Activated CD4-positive, alpha-beta T cell treated with anti-CD3 and anti-CD28 coated beads, Interleukin-10, Interleukin-2, amounts not matched to agents 100 ng/mL and 50 ng/mL, durations not matched to agents 16 hours and 8 hours (primary cell): ENCODE data around the gene NPPC.
A peak's percentile ranks its signal among the peaks of the same experiment; 100 is the strongest.
"Not testable (repeated sequence)": the region's sequence is repeated elsewhere in the genome, so short reads cannot be mapped to it uniquely, and the experiment has no call there.

Source experiments
- DNase-seq: peaks from one replicate; pipeline ENCODE4 v3.0.0-alpha.2; 2020

Gene NPPC

DNA sequence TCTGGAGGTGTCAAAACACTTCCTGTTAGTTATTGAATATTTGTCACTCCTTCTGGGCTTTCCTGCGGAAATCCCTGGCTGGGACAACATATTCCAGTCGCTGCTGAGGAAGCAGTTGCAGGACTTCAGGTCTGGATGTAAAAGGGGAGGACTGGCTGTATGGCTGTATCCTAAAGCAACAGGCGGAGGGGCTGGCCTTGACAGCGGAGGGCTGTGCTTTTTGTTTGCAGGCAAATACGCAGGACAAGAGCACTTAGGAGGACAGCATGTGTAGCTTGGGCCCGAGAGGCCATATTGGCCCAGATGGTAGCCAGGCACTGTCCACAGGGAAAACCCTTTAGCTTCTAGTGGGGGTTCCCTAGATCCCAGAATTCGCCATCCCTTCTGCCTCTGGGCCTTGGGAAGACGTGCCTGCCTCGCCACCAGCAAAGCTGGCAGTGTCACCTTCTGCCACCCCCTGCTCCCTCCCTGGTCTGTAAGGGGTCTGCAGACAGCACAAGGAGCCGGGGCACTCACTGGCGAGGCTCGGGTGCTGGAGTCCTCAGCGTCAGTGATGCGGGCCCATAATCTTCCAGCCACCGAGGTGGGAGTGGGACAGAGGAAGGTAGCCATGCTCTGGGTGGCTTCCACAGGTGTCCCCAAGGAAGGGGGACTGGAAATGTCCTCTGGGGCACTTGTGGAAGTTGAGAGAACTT, 6.7 kb downstream of the NPPC start:
- DNase-seq = no peak

- DNase-seq = no peak
Measured at GRCh38 chr2:231918501-231919330, 7.5 kb downstream of the NPPC start.

DNA sequence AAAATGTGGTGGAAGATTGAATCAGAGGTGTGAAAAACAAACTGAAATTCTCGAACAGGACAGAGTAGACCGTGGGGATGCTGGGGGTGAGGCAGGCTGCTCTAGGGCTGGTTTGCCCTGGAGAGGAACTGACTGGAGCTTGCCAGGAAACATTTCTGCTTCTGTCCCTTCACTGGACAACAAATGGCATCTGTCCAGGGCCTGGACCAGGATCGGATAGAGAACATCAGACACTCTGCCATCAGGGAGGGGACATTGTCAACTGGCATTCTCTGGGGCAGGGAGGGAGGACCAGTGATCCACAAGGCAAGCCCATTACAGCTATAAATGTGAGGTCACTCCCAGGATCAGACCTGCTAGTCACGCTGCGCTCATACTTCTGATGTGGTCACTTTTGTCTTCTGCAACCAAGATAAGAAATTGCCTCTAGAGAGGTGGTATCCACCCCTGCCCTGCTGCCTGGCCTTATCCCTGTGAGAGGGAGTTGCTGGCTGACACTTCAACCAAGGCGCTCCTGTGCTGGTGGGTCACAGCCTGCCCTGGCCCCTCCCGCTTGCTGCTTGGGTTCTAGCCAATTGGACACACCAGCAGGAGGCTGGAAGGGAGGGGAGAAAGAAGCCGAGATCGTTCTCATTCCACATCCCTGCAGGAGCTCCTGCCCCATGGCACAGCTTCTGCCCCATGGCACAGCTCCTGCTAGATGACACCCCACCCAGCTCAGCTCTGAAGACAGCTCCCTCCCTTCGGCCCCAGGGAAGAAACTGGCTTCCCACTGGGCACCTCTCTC, 8.7 kb downstream of the NPPC start:
- no peak for DNase-seq

DNA sequence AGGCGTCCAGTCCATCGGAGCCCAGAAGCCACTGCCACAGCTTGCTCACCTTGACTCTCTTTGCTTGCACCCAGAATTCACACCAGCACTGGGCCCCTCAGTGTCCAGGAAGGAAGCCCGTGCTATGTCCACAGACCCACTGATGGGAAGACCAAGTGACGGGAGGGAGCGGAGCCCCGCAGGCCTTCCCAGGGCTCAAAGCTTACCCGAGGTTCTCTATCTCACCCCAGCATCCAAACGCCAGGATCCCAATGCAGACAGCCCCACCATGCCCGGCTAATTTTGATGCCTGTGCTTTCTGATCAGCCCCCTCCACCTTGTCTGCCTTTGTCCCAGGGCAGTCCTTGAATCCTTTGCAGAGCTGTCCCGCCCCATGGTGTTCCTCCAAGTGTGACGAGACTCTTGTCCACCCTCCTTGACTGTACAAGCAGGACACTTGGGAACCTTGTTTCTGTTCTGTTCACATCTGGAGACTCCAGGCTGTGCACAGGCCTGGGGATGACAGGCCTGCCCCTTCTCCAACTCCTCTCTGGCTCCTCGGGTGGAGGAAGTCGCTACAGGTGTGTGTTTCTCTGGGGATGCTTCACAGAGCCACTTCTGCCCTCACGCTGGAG, 12.0 kb downstream of the NPPC start:
- no peak for DNase-seq

DNA sequence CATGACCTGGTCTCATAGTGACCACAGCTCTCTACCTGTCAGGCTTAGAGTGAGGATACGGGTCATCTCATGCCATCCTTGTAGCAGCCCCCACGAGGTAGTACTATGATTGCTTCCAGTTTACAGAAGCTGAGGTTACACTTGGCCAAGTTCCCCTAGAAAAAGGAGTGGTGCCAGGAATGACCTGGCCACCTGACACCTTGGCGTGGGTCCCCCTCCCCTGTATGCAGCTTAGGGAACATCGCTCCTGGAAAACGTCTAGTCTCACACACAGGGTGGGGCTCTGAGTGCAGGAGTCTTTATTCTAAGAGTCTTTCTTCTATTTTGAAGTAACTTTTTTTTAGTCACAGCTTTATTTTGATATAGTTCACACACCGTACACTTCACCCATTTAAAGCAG, 14.8 kb downstream of the NPPC start:
- no peak for DNase-seq

DNA sequence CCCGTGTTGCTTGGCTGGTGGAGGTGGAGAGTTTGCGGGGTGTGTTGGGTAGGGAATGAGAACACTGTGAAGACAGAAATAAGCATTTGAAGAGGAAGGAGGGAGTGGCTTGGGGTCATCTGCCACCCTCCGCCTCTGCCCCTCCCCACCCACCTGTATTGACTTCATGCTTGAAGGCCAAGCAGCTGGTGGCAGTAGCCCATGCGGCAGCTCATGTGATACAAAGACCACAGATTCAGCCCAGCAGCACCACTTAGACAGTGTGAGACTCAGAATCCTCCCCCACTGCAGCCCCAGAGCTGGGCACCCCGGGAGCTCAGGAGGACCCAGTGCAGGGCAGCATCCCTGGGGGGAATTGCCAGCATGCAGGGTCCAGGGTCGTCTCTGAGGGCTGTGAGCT, 15.4 kb downstream of the NPPC start:
- DNase-seq = no peak

DNA sequence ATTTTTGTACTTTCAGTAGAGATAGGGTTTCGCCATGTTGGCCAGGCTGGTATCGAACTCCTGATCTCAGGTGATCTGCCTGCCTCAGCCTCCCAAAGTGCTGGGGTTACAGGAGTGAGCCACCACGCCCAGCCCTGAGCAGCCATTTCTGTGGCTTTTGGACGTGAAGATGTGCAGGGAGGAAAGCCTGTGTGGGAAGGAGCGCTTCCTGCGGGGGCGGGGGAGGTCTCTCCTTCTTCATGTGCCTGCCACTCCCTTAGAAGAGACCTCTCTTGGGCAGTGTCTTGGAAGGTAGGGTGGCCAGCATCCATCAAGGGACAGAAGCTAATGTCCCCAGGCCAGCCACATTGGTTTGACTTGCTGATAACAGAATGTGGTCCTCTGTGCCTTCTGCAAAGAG, 16.0 kb downstream of the NPPC start:
- DNase-seq = not testable (repeated sequence)

DNA sequence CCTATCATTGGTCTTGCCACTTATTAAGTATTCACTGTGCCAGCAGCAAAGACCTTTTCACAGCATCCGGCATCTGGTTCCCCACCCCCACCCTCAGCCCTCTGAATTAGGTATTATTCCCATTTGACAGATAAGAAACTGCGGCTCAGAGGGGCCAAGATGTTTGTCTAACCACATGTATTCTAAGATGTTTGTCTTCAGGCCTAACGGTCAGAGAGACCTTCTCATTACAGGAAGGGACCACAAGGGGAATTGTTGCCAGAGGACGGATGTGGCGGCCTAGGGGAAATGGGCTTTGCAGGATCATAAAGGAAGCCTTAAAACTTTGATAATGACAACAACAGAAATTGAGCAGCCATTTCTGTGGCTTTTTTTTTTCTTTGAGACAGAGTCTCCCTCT, 16.6 kb downstream of the NPPC start:
- no peak for DNase-seq

DNA sequence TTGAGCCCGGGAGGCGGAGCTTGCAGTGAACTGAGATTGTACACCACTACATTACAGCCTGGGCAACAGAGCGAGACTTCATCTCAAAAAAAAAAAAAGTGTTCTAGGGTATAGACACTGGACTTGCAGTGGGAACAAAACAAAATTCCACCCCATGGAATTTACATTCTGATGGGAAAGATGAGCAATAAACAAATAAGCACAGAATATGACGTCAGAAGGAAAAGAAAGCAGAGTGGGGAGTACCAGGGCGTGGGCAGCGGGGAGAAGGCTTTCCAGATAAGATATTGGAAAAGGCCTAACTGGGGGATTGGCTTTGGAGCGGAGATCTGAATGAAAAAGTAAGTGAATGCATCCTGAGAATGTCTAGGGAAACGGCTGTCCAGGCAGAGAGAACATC, 17.6 kb downstream of the NPPC start:
- DNase-seq = no peak

- no peak for DNase-seq
Measured at GRCh38 chr2:231907765-231908164, 18.4 kb downstream of the NPPC start.

DNA sequence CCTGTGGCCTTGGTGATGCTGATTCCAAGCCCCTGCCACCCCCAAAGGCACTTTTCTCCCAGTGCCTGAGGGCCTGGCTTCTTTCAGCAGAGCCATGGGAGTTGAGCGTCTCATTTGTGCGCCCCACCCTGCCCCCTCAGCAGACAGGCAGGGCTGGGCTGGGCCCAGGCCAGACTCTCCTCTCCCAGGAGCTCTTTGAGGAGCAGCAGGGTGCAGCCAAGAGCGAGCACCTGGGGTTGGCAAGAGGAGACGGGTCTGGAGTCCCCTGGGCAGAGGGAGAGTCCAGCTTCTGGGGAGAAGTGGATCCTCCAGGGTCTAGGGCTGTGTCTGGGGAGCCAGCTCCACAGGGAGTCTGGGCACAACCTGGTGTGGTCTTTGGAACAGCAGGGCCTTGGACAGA, 21.2 kb downstream of the NPPC start:
- no peak for DNase-seq

- DNase-seq = no peak
Measured at GRCh38 chr2:231904161-231904611, 22.0 kb downstream of the NPPC start.

DNA sequence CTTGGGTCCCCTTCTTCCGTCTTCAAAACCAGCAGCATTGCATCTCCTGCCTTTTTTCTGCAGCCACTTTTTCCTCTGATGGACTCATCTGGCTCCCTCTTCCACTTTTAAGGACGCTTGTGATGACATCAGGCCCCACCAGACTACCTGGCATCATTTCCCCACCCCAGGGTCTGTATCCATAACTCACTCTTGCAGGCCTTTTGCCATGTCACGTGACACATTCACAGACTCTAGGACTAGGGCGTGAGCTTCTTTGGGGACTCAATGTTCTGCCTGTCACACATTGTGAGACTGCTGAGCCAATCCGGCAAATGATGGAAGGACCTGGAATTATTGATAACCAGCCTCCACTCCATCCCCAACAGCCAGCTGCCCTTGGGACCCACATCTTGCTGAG, 23.6 kb downstream of the NPPC start:
- no peak for DNase-seq

GRCh38 chr2:231900972-231901371, 25.2 kb downstream of the NPPC start:
- no peak for DNase-seq

DNA sequence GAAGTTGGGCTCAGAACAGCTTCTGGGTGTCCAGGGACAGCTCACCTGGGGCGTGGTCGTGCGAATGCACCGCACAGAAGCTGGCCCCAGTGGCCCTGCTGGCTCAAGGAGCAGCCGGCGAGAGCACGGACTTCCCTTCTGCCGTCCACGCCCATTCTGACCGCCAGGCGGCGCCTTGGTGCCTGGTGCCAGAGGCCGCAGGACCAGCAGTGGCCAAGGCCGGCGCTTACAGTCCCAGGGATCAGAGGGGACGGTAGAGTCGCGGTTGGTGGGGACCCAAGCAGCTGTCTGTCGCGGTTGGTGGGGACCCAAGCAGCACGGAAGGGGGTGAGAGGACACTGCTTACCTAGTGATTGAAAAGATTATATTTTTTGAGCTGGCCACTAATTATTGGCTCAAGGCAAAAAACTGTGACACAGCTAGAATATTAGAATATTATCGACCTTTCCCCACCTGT, 25.7 kb downstream of the NPPC start:
- peak; percentile 66 for DNase-seq

GRCh38 chr2:231894566-231895380, 31.4 kb downstream of the NPPC start:
- no peak for DNase-seq

DNA sequence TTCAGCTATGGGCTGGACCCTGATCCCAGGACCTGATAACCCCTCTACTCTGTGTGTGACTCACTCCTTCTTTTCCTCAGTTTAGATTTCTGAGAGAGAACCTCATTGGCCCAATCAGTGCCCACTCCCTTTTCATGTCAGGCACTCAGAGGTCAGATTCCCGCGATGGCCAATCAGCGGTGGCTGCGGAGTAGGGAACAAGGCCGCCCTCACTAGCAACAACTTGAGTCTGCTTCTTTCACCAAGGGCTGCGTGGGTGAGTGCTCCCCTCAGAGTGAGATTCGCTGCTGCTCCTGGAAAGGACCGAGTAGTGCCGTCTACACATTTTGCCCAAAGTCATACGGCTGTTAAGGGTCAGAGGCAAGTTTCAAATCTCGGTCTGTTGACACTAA, 34.7 kb downstream of the NPPC start:
- no peak for DNase-seq

- no peak for DNase-seq
Measured at GRCh38 chr2:231890896-231891513, 35.2 kb downstream of the NPPC start.

DNA sequence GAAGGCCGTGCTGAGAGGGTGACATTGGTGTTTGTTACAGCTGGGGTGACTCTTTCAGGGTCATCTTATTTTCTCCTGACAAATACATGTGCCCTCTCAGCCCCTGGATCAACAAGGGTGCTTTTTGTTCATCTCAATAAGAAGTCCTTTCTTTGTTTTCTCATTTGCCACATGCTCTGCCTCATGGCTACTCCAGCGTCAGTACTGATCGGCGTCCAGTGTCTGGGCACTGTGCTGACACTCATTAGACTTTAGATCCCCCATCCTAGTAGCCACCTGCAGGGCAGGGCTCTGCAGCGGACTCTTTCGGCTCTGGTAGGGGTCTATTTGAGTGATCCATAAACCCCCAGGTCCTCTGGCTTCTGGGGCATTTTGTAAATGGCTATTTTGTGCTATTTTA, 38.4 kb downstream of the NPPC start:
- no peak for DNase-seq

DNA sequence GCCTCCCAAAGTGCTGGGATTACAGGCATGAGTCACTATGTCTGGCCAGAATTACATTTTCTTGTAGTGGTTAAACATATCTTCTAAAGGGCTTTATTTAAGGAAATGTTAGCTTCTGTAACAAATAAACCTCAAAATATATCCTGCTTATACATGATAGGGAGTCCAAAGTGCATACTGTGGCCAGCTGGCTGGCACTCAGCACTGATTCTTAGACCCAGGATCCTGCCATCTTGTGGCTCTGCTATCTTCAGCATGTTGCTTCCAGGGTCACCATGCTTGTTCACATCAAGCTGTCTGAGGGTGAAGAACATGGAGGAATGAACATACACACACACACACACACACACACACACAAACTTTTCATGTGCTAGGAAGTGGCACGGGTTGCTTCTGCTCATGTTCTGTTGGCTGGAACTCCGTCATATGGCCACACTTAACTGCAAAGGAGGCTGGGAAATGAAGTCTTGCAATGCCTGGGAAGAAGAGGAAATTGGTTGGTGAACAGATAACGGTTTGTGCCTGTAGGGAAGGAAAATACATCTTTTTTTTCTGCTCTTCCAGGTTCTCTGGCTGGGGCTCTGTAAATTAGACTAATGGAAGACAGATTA, 40.0 kb downstream of the NPPC start:
- DNase-seq = no peak

DNA sequence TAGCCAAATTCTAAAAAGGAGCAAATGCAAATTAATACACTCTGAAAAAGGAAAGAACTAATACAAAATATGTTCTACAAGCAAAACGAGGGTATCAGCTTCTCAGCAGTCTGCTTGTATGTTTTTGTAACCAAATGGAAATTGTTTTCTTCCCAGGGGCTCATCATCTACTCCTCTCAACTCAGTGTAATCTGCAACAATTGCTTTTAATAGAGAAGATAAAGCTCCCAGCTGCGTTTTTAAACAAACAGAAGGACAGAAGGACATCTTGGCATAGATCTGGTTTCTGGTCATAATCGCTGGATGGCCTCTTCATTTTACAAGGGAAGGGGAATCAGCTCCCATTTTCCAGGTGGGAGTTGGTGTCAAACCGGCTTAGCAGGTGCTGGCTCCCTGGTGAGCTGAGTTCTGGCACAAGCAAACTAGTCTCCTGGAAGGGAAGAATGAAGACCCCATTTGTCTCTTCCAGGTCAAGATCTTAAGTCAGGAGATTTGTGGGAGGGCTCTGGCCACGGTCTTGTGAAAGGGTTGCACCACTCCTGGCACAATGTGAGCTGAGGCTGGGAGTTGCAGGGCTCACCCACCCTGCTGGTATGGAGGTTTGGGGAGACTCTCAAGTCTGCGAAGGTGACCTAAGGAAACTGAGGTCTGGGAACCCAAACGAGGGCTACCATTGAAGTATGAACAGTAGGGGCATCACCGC, 41.6 kb downstream of the NPPC start:
- DNase-seq = no peak
